Fibroblast of skin of left biceps (primary cell): ENCODE results near the gene MRPS7.

Experiments used
- DNase-seq, 2 experiments: peaks; one replicate each; pipeline ENCODE4 v3.0.0-alpha.2; 2013; ENCODE audit warnings: low read depth in 2 of 2

The MRPS7 gene

GRCh38 chr17:75308732-75309629, 47.3 kb downstream of the MRPS7 start:
- no peak for DNase-seq

- DNase-seq: no peak
Measured at GRCh38 chr17:75313941-75314551, 52.4 kb downstream of the MRPS7 start.

- DNase-seq: no peak
Measured at GRCh38 chr17:75315541-75316243, 54.0 kb downstream of the MRPS7 start.
